Measurements from ENCODE around the gene SRRM5.

SRRM5 gene, protein sequence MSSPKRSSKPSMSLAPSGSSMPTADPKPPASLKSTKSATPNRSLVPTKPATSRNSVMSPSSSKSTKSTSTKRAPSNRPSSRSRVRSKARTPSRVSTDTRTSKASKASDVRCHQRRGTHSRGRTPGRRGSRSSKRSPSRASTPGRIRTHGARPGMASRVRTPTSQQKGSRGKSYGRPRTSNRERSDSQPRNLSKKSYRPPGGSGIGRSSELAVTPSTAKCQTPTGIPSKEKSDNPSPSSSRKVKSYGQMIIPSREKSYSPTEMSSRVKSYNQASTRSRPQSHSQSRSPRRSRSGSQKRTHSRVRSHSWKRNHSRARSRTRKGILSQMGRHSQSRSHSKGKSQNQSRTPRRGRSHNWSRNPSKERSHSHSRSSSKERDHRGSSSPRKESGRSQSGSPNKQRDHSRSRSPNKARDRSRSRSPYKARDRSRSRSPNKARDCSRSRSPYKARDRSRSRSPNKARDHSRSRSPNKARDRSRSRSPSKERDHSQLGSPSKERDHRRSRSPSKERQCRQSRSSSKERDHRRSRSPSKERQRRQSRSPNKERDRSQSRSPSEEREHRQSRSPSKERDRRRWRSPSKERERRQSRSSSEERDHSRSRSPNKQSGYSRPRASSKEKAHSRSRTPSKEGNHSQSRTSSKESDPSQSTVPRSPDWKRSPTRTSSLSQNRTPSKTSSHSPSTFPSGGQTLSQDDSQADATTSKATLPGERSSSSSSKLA

DNA sequence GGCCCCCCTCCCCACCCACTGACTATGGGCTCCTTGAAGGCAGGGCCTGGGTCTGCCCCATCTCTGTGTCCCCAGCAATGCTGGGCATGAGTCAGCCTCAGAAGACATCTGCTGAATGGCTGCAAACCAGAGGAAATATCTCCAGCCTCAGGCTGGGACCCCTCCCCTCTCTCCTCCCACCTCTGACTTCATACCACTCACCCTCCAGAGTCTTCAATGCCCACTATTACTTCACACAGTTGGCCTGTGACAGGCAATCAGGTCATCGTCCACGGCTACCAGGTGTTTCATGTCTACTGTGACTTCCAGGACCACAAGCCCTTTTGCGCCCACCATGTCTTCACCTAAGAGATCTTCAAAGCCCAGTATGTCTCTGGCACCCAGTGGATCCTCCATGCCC, at the start of gene SRRM5:
Gene SRRM5, plus strand, starts transcription at position 301 of the 400 bp plus-strand sequence. Its CDS starts 34 bp downstream, at position 335.
- TF ChIP-seq, protein P1, sequence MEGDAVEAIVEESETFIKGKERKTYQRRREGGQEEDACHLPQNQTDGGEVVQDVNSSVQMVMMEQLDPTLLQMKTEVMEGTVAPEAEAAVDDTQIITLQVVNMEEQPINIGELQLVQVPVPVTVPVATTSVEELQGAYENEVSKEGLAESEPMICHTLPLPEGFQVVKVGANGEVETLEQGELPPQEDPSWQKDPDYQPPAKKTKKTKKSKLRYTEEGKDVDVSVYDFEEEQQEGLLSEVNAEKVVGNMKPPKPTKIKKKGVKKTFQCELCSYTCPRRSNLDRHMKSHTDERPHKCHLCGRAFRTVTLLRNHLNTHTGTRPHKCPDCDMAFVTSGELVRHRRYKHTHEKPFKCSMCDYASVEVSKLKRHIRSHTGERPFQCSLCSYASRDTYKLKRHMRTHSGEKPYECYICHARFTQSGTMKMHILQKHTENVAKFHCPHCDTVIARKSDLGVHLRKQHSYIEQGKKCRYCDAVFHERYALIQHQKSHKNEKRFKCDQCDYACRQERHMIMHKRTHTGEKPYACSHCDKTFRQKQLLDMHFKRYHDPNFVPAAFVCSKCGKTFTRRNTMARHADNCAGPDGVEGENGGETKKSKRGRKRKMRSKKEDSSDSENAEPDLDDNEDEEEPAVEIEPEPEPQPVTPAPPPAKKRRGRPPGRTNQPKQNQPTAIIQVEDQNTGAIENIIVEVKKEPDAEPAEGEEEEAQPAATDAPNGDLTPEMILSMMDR (IDR thresholded peaks at IDR 0.05) = no peak
- TF ChIP-seq ZFX (IDR thresholded peaks at IDR 0.05; ENCODE audit: borderline replicate concordance) = no peak
- H3K27ac ChIP-seq = no peak within 1 kb of the TSS

DNA sequence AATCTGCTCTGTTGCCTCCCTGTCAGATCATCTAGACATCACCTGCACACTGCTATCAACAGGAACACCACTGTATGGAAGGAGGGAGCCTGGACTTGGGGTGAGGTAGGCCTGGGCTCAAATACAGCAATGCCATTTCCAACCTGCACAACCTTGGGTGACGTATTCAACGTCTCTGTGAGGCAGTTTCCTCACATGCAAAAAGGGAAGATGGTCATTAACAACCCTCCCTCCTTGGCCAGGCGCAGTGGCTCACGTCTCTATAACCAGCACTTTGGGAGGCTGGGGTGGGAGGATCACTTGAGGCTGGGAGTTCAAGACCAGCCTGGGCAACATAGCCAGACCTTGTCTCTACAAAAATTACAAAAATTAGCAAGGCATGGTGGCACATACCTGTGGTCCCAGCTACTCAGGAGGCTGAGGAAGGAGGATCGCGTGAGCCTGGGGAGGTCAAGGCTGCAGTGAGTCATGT, 49.6 kb upstream of the SRRM5 start:
- no peak for TF ChIP-seq ZFX (IDR thresholded peaks at IDR 0.05; ENCODE audit: borderline replicate concordance)
- TF ChIP-seq, protein P1 (IDR thresholded peaks at IDR 0.05) = no peak
- no peak overlapping the region for H3K27ac ChIP-seq

DNA sequence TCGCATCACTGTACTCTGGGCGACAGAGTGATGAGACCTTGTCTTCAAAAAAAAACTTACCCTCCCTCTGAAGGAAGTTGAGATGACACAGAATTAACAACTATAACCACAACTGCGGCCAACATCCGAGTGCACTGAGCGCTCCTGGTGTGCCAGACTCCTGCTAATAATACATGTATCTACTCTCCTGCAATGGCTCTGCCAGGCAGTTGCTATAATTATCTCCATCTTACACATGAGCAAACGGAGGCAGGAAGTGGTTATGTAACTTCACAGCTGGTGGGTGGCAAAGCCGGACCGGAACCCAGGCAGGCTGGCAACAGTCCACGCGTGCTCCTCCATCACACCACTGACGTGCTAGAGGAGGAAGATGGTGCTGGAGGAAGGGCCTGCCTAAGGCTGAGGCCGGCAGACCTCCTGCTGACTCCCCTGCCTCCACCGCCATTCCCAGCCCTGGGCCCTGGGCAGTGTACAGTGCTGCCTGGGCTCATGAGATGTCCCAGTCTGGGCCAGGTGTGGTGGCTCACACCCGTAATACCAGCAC, 49.1 kb upstream of the SRRM5 start:
- no peak for TF ChIP-seq ZFX (IDR thresholded peaks at IDR 0.05; ENCODE audit: borderline replicate concordance)
- TF ChIP-seq, protein P1 (IDR thresholded peaks at IDR 0.05) = no peak
- no peak overlapping the region for H3K27ac ChIP-seq

DNA sequence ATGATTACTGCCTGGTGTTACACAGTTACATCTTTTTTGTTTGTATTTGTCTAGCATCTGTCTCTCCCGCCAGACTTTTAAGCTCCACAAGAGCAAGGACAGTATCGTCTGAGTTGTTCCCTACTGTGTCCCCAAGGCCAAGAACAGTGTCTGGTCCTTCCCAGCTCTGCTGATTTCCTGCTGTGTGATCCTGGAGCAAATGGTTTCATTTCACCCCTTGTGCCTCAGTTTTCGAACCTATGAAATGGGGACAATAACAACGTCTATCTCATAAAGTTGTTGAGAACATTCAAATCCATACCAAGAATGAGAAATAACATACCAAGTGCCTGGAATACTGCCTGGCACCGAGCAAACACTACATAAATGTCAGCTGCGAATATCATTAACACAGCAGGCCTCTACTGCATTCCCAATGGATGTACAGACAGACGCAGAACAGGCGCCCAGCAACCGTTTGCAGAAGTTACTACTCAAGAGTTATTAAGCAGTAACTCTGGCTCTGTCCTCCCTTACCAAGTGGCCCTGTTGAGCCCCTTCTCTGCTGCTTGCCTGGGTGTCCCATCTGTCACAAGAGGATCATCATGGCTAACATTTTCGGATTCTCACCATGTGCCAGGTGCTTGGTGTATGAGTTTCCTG, 48.0 kb upstream of the SRRM5 start:
- TF ChIP-seq ZFX (IDR thresholded peaks at IDR 0.05; ENCODE audit: borderline replicate concordance) = no peak
- TF ChIP-seq, protein P1 (IDR thresholded peaks at IDR 0.05) = no peak
- H3K27ac ChIP-seq = no peak overlapping the region

DNA sequence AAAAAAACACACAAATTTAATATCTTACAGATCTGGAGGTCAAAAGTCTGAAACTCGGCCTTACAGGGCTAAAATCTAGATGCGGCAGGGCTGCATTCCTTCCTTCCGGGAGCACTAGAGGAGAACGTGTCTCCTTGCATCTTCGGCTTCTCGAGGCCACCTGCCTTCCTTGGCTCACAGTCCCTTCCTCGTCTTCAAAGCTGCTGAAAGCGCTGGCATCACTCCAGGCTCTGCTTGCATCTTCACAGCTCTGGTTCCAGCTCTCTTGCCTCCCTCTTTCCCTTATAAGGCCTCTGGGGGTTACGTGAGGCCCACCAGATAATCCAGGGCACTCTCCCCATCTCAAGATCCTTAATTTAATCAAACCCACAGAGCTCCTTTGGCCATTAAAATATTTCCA, 47.1 kb upstream of the SRRM5 start:
- H3K27ac ChIP-seq = no peak overlapping the region
- no peak for TF ChIP-seq ZFX (IDR thresholded peaks at IDR 0.05; ENCODE audit: borderline replicate concordance)
- TF ChIP-seq, protein P1 (IDR thresholded peaks at IDR 0.05) = no peak

DNA sequence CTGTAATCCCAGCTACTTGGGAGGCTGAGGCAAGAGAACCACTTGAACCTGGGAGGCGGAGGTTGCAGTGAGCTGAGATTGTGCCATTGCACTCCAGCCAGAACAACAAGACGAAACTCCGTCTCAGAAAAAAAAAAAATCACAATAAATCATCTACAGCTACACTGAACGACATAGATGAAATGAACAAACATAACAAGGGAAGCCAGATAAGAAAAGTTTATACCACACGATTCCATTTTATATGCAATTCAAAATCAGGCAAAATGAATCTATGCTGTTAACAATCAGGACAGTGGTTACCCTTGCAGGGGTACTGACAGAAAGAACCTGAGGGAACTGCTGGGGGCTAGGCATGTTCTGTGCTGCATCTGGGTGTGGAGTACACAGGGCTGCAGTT, 42.2 kb upstream of the SRRM5 start:
- no peak overlapping the region for H3K27ac ChIP-seq
- TF ChIP-seq, protein P1 (IDR thresholded peaks at IDR 0.05) = no peak
- no peak for TF ChIP-seq ZFX (IDR thresholded peaks at IDR 0.05; ENCODE audit: borderline replicate concordance)

Data from 22Rv1 (cell line).